ENCODE data around the gene CRTC1. TPM values are rescaled to one million over a fixed set of nuclear protein-coding genes. Genes with fewer than 3 reads are reported as not detected.
"Not testable (repeated sequence)": the region's sequence is repeated elsewhere in the genome, so short reads cannot be mapped to it uniquely, and the experiment has no call there.

The CRTC1 gene
- total RNA-seq, 1 experiment from 2014 or later: 0.40 TPM

GRCh38 chr19:18798384-18799352 is 115.2 kb downstream of the CRTC1 start:
- DNase-seq (ENCODE audit: low read depth): no peak

- DNase-seq (ENCODE audit: low read depth): no peak
These were observed 116.0 kb downstream of the CRTC1 start for GRCh38 chr19:18799389-18799970.

- DNase-seq (ENCODE audit: low read depth): no peak
These were observed 116.6 kb downstream of the CRTC1 start for GRCh38 chr19:18800079-18800478.

- DNase-seq (ENCODE audit: low read depth): no peak
These were observed 117.2 kb downstream of the CRTC1 start for GRCh38 chr19:18800636-18801035.

GRCh38 chr19:18802354-18802753 is 118.9 kb downstream of the CRTC1 start:
- no peak for DNase-seq (ENCODE audit: low read depth)

GRCh38 chr19:18803550-18804138 is 120.2 kb downstream of the CRTC1 start:
- no peak for DNase-seq (ENCODE audit: low read depth)

GRCh38 chr19:18804139-18804601 is 120.7 kb downstream of the CRTC1 start:
- no peak for DNase-seq (ENCODE audit: low read depth)

- no peak for DNase-seq (ENCODE audit: low read depth)
These were observed 121.2 kb downstream of the CRTC1 start for GRCh38 chr19:18804643-18805042.

GRCh38 chr19:18807861-18808331 is 124.4 kb downstream of the CRTC1 start:
- no peak for DNase-seq (ENCODE audit: low read depth)

GRCh38 chr19:18809149-18809868 is 125.8 kb downstream of the CRTC1 start:
- DNase-seq (ENCODE audit: low read depth): peak; percentile 56

- not testable (repeated sequence) for DNase-seq (ENCODE audit: low read depth)
These were observed 128.2 kb downstream of the CRTC1 start for GRCh38 chr19:18811638-18812037.

GRCh38 chr19:18814063-18814462 is 130.6 kb downstream of the CRTC1 start:
- no peak for DNase-seq (ENCODE audit: low read depth)

- DNase-seq (ENCODE audit: low read depth): no peak
These were observed 132.2 kb downstream of the CRTC1 start for GRCh38 chr19:18815673-18816072.

GRCh38 chr19:18816645-18817044 is 133.2 kb downstream of the CRTC1 start:
- DNase-seq (ENCODE audit: low read depth): not testable (repeated sequence)

GRCh38 chr19:18817574-18817973 is 134.1 kb downstream of the CRTC1 start:
- no peak for DNase-seq (ENCODE audit: low read depth)

GRCh38 chr19:18828786-18829185 is 145.3 kb downstream of the CRTC1 start:
- DNase-seq (ENCODE audit: low read depth): no peak

- no peak for DNase-seq (ENCODE audit: low read depth)
These were observed 147.0 kb downstream of the CRTC1 start for GRCh38 chr19:18830488-18830887.

GRCh38 chr19:18831524-18832305 is 148.2 kb downstream of the CRTC1 start, which contains the start of gene UPF1:
UPF1 (plus strand) TSS chr19:18831959; CDS start chr19:18832210, 251 bp downstream.
- DNase-seq (ENCODE audit: low read depth): peak; percentile 97
